Activated CD4-positive, alpha-beta T cell treated with anti-CD3 and anti-CD28 coated beads, Interleukin-2, amount 50 U/mL, for 4 hours (primary cell): Measurements from ENCODE around the gene TBCEL.
"Not testable (repeated sequence)": the region's sequence is repeated elsewhere in the genome, so short reads cannot be mapped to it uniquely, and the experiment has no call there.

Experiments
- DNase-seq, 2 experiments: peaks; one replicate each; pipeline ENCODE4 v3.0.0-alpha.2; 2020

TBCEL gene

DNA sequence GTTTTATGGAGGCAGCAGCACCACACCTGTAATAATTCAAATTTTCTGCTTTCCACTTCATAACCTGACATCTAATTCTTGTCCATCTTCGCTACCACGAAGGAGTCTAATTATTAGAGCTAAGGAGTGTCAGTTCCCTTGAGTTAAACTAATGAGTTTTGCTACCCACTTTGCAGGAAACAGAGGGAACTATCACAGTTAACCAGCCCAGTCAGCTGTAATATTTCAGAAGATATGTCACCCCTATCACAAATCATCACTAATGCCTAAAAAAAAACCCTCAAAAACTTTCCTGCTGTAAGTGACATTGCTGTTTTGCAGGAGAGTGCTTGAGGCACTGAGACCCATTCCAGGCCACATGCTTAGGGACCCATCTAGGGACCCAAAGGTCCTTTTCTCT, 85.6 kb downstream of the TBCEL start:
- DNase-seq: no peak

DNA sequence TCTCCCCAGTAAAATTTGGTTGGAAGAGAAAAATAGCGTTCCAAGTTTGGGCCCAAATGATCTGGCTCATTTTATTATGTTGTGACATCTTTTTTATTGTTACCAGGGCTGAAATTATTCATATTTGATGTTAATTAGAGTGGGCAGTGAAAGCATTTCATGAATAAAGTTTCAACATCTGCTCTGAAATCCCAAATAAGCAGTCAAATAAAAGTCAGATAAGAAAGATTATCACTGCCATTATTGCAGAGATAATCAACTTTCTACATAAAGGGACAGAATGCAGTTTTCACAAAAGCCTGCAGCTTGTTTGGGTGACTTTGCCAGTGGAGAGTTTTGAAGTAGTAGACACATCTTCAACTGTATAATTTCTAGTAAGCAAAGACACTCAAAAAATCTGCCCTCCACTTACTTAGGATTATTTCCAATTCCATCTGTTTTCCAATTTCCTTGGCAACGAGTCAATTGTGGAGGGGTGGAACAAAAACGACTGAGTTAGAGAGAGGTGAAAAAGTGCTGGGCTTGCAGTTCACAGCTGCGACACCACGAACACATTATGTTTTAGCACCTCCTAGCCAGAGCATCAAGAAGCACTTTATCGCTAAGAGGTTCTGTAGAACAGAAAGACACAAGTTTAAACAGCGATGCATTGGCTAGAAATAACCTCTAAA, 86.1 kb downstream of the TBCEL start:
- DNase-seq: no peak

DNA sequence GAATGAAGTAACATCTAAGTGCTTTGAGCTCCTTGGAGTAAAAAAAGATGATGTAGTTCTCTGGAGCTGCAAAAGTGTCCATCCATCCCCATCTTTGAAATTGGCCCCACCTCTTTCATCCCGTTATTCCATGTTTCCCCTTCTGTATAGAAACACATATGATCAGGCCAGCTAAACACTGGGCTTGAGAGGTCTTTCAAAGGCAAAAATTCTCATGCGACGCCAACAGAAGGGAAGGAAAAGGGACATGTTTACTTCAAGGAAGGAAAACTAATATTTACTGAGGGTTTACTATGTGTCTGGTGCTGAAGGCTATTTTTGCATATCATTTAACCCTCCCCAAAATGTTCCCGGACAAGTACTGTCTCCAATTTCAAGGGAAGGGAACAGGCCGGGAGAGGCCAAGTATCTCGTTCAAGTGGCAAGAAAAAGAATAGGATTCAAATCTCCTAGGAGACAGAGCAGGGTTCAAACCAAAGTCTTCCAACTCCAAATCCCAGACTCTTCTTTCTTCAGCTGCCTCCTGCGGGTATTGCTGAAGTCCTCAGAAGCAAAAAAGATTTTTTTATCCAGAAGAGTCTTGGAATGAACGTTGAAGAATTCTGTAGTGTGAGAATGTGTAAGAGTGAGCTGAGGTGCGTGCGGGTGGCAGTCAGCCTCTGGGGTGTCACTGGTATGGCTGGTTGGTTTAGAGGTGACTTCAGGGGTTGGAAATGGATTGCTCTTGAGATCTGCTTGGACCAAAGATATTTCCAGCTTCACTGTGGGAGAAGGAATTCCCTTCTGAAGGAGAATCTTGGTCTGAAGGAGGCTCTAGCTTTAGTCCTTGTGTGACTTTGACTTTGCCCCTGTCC, 87.2 kb downstream of the TBCEL start:
- no peak for DNase-seq

DNA sequence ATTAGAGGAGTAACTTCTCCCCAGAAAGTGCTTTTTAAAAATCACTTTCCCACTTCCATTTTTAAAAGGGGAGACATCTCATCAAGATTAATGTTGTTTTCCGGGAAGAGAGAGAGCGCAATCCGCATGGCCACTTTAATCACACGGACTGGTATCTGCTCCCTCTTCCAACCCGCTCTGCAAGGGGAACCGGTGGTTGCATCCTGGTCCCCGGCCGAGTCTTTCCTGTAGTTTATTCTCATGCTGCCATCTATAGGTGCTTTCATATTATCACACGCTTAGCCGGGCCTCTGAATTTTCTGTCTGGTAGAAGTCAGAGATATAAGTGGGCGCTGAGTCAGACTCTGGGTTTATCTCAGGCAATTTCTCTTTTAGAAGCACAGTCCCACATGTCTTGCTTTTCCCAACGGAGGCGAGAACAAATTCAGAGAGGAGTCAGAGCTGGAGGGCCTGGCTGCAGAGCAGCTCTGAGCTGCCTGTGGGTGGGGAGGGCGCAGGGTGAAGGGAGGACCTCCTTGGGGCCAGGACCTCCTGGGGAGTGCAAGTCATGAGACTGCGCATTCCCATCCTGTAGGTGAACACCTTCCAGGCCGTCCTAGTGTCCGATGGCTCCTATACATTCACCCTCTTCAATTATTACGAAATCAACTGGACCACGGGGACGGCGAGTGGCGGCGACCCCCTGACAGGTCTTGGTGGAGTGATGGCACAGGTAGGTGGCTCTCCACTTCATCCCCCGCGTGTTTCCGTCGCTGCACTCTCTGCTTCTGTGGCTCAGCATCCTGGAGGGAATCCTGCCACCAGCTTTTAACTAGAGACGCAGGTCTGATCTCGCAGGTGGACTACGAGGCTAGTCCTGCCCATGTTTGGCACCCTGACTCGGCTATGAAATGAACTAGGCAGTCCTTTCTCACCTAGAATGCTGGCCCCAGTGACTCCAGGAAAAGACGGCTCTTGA, 88.9 kb downstream of the TBCEL start:
- no peak for DNase-seq

DNA sequence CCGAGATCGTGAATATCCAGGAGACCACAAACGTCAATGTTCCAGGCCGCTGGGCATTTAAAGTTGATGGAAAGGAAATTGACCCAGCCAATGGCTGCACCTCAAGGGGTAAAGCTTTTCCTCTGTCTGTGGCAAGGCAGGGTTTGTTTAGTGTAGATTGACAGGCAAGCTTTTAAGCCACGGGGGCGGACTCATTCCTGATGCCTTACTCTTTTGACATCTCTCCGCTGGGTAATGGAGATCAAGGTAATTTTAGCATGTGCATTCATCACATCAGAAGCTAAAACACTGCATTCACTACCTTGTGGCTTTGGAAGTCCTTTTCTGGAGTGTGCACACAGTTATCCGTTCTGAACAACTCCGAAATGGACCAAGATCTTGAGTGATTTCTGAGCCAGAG, 89.7 kb downstream of the TBCEL start:
- no peak for DNase-seq

DNA sequence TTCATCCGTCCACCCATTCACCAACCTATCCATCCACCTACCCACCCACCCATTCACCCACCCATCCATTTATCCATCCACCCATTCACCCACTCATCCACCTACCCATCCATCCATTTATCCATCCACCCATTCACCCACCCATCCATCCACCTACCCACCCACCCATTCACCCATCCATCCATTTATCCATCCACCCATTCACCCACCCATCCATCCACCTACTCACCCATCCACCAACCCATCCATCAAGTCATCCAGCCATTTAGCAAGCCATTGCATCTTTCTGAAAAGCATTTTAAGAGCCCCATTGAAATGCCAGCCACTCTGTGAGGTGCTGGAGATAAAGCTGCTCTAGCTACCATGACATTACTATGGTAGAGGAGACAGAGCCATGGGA, 91.1 kb downstream of the TBCEL start:
- not testable (repeated sequence) for DNase-seq

DNA sequence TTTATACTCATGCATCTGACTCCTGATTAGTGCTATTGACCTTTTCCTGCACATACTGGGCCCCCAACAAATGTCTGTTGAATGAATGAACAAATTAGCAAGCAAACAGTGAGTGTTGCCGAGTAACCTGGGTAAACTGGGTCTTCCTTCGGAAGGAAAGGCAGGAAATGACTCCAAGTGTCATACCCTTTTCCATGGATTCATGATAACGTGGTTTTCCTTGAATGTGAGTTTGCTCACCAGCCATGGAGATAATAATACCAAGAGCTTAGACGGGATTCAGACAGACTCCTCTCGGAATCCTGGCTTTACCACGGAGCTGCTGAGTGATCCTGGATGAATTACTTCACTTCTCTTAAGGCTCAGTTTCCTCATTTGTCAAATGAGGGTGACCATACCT, 93.9 kb downstream of the TBCEL start:
- no peak for DNase-seq

DNA sequence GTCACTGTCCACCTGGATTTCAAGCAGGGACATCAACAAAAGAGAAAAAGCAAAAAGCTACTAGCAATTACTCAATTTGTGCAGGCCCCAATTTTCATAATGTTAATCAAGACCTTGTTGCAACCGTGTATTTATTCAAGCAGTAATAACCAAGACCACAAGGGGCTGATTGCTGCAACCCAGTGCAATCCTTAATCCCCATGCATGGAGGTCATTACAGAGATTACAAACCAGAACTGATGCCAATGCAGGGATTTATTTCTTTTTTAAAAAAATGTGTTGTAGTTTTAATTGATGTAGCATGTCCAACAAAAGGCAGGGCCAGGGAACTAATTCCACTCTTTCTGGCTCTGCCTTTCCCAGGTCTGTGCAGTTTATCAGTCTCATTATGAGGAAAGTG, 95.5 kb downstream of the TBCEL start:
- DNase-seq: no peak

DNA sequence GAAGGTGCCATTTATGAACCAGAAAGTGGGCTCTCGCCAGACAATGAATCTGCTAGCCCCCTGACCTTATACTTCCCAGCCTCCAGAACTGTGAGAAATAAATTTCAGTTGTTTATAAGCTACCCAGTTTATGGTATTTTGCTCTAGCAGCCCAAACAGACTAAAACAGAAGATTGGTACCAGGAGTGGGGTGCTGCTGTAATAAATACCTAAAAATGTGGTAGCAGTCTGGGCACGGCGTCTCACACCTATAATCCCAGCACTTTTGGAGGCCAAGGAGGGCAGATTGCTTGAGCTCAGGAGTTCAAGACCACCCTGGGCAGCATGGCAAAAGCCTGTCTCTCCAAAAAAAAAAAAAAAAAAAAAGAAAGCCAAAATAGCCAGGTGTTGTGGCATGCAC, 98.4 kb downstream of the TBCEL start:
- no peak for DNase-seq

DNA sequence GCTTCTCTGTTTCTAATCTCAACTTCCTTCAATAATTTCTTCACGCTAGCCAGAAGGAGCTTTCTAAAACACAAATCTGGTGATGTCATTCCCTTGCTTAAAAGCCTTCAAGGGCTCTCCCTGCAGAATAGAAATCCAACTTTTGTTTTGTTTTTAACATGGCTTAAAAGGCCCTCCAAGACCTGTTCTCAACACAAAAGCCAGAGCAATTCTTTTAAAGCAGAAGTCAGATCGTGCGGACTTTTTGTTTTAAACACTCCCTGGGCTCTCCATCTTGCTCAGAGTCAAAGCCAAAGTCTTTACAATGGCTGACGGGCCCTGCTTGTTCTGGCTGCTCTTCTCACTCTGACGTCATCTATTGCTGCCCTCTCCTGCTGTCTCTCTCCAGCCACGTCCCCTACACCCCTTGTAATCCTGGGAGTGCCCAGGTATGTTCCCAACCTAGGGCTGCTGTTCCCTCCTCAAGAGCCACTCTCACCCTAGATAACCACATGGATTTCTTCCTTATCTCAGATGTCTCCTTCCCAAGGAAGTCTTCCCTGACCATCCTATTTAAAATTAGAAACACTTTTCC, 99.7 kb downstream of the TBCEL start:
- no peak for DNase-seq

DNA sequence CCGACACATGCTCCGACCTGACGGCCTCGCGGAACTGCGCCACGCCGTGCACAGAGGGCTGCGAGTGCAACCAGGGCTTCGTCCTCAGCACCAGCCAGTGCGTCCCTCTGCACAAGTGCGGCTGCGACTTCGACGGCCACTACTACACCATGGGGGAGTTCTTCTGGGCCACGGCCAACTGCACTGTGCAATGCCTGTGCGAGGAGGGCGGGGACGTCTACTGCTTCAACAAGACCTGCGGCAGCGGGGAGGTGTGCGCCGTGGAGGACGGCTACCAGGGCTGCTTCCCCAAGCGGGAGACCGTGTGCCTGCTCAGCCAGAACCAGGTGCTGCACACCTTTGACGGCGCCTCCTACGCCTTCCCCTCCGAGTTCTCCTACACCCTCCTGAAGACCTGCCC, 103.9 kb downstream of the TBCEL start:
- DNase-seq: no peak

DNA sequence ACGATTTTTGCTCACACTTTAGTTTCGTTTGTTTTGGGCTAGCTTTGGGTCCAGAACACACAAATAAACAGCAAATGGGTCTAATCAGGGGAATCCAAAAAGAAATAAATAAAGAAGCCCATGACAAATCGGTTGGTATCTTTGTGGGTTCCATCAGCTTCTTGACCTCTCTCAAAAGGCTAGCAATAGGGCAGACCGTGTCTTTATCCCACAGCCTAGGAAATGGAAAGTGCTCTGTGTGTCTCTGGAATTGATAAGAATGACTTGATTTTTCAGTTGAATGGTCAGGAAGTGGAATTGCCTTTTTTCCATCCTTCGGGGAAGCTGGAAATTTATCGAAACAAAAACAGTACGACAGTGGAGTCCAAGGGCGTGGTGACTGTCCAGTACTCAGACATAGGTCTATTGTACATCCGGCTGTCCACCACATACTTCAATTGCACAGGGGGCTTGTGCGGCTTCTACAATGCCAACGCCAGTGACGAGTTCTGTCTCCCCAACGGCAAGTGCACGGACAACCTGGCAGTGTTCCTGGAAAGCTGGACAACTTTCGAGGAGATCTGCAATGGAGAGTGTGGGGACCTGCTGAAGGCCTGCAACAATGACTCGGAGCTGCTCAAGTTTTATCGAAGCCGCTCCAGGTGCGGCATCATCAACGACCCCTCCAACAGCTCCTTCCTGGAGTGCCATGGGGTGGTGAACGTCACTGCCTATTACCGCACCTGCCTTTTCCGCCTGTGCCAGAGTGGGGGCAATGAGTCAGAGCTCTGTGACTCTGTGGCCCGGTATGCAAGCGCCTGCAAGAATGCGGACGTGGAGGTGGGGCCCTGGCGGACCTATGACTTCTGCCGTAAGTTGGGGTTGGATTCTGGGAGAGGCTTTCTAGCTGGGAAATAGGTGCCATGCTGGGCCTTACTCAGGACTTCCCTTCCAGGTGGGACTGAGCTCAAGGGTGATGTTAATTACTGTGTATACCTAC, 105.7 kb downstream of the TBCEL start:
- DNase-seq: no peak

DNA sequence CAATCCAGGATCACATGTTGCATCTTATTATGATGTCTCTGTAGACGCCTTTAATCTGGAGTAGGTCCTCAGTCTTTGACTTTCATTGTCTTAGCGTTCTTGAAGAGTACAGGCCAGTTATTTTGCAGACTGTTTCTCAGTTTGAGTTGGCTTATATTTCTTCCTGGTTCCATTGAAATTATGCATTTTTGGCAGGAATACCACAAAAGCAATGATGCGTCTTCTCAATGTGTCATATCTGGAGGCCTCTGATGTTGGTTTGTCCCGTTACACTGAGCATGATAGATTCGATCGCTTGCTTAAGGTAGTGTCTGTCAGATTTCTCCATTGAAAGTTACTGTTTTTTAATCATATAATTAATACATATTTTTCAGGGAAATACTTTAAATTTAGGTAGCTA, 107.8 kb downstream of the TBCEL start:
- no peak for DNase-seq

DNA sequence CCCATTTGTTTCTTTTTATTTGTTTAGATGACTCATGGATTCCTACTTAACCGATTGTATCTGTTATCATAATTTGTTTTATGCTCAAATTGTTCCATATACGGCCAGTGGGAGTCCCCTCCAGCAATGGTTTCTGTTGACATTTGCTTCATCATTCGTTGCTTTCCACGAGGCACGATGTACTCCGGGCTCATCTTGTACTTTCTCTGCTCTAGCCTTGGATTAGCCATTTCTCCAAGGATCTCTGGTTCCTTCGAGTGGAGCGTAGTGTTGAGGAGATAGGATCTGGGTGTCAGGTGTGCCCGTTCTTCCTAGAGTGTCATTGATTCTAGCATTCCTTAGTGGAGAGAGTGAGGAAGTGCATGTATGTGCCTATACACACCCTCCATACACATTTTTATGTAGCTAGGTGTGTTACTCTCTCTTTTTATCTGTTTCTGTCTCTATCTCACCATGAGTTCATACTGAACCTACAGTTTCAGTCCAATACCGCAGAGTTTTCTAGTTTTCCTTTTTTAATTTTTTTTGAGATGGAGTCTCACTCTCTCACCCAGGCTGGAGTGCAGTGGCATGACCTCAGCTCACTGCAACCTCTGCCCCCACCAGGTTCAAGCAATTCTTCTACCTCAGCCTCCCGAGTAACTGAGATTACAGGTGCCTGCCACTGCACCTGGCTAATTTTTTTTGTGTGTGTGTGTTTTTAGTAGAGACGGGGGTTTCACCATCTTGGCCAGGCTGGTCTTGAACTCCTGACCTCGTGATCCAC, 108.5 kb downstream of the TBCEL start:
- DNase-seq: no peak

DNA sequence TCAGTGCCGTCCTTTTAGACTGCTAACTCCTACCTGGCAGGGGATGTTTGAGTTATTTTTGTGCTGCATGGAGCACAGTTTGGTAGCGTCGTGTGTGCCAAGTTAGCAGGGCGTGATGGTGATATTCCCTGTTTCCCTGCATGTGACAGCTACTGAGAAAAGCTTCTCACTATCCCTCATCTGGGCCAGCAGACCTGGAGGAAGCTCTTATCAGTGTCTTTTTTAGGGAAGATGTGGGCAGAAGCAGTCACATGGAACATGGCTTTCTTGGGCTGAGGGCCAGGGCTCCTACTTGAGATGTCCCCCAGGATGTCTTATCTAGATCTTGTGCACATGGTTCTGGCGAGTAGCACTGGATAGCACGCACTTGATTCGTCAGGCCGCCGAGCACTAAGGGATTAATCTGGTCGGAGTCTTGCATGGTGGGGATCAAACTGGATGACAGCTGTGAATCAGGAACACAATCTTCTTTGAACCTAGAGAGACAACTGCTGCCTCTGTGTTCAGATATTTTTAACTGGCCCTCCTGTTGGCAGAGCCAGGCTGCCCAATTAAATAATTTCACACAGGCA, 110.9 kb downstream of the TBCEL start:
- no peak for DNase-seq

DNA sequence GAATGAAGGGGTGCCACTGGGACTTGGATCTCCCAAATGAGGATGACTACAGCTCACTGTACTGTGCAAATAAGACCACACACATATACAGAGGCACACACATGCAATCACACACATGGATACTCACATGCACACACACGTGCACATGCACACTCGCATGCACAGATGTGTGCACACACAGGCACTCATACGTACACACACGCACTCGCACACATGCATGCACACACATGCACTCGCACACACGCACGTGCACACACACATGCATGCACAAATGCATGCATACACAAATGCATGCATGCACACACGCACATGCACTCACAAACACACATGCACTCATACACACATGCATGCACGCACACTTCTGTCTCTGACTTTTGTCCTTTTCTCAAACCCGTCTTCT, 113.1 kb downstream of the TBCEL start:
- DNase-seq: no peak

DNA sequence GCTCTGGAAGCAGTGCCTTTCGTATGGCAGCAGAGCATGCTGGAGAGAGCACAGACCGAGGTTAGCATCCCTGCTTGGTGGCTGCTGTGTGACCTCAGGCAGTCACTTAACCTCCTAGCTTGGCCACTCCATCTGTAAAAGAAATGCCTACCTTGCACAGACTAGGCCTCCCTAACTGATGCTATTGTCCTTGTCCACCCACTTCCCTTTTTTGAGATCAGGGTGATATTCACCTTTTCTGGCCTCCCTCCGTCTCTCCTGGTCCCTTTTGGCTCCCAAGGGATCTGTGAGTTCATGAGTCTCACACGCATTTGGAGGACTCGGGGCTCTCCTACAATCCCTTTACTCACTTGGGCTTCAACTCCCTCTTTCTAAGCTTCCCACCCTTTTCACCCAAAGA, 114.4 kb downstream of the TBCEL start:
- DNase-seq: no peak

DNA sequence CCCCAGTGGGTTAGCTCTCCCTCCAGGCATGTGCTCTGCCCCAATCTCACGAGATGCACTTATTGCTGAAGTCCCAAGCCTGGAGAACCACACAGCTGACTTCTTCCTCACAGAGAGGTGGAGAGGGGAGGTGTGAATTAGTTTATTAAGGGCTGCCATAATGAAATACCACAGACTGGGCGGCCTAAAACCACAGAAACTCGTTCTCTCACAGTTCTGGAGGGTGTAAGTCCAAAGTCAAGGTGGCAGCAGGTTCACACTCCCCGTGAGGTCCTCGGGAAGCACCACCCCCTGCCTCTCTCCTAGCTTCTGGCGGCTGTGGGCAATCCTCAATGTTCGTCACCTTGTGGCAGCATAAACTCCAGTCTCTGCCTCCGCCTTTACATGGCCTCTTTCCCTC, 116.5 kb downstream of the TBCEL start:
- no peak for DNase-seq
